Measurements from ENCODE around the gene P2RY1. TPM values are rescaled to one million over a fixed set of nuclear protein-coding genes. Genes with fewer than 3 reads are reported as not detected.
"Not testable (repeated sequence)": the region's sequence is repeated elsewhere in the genome, so short reads cannot be mapped to it uniquely, and the experiment has no call there.

The P2RY1 gene
- total RNA-seq, 1 experiment from 2014 or later = not detected

GRCh38 chr3:152870027-152870426 lies 35.1 kb downstream of the P2RY1 start:
- no peak overlapping the region for H3K4me3 ChIP-seq
- H3K36me3 ChIP-seq = no peaks in the 10 kb centered on the region
- DNase-seq = no peak
- H3K9me3 ChIP-seq = no peaks in the 10 kb centered on the region
- peaks cover 2% of the 10 kb centered on the region; the same call in 1 of the 2 replicates for H3K27me3 ChIP-seq

- not testable (repeated sequence) for H3K36me3 ChIP-seq, H3K9me3 ChIP-seq, H3K27me3 ChIP-seq, H3K4me3 ChIP-seq, DNase-seq
Observed at GRCh38 chr3:152873314-152873713, 38.4 kb downstream of the P2RY1 start.

GRCh38 chr3:152874896-152875749 lies 40.2 kb downstream of the P2RY1 start:
- Histone ChIP-seq H3K9me3 (no peaks in the 10 kb centered on the region), H3K4me3 (no peak overlapping the region), H3K27me3 (no peaks in the 10 kb centered on the region), H3K36me3 (no peaks in the 10 kb centered on the region)
- no peak for DNase-seq

- no peak overlapping the region for H3K4me3 ChIP-seq
- H3K27me3 ChIP-seq = no peaks in the 10 kb centered on the region
- H3K9me3 ChIP-seq = no peaks in the 10 kb centered on the region
- no peaks in the 10 kb centered on the region for H3K36me3 ChIP-seq
- DNase-seq = no peak
Observed at GRCh38 chr3:152879130-152879789, 44.3 kb downstream of the P2RY1 start.

GRCh38 chr3:152879790-152880174 lies 44.9 kb downstream of the P2RY1 start:
- Histone ChIP-seq H3K9me3 (no peaks in the 10 kb centered on the region), H3K27me3 (no peaks in the 10 kb centered on the region)

GRCh38 chr3:152885076-152885475 lies 50.1 kb downstream of the P2RY1 start:
- Histone ChIP-seq H3K9me3 (no peaks in the 10 kb centered on the region), H3K36me3 (no peaks in the 10 kb centered on the region), H3K27me3 (peaks cover 3% of the 10 kb centered on the region; the same call in 1 of the 2 replicates), H3K4me3 (no peak overlapping the region)
- no peak for DNase-seq

More at GRCh38 chr3:152879790-152880174, 44.9 kb downstream of the P2RY1 start:
- H3K36me3 ChIP-seq = no peaks in the 10 kb centered on the region
- DNase-seq = no peak
- H3K4me3 ChIP-seq = no peak overlapping the region
